GM20431 (cell line): ENCODE results near the gene L3MBTL1.

Source experiments
- in situ Hi-C: fragments of 300-500 bp; cut with MseI, MboI; formaldehyde crosslinking; loops from one replicate; pipeline ENCODE4 v1.15.0; 2020; ENCODE audit warnings: low sequenced_read_pairs; ENCODE audit not compliant: unreplicated experiment

L3MBTL1 gene

GRCh38 chr20:43548273-43548880 lies 40.9 kb downstream of the L3MBTL1 start:
- in situ Hi-C loops, result loop anchor here (10.0 to 25.0 kb wide), 2 partner anchors 146 to 539 kb away; no protein-coding TSS in a partner anchor

DNA sequence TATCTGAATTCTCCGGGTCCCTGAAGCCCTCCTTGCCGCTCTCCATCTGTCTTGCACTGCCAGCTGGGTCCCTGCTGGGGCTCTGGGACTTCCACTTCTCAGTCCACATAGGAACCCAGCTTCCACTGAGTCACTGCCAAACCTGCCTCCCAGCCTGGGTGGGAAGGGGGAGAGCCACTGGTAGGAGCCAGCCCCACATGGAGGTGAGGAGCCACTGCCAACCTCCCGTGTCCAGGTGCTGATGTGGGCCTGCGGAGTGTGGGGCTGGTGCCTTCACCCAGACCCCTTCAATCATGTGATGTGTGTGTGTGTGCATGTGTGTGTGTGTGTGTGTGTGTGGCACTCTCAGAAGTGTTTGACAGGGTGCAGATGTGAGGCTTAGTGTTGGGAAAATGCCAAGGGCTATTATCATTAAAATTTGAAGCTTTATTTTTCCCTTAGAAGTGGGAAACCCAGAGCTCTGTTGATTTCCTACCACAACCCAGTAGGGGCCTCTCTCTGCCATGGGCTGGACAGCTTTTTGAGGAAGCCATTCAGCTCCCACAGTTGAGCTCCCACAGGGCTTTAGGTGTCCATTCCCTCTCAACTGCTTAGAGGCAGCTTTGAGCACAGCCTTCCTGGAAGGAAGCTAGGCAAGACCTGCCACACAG lies 42.0 kb downstream of the L3MBTL1 start:
- in situ Hi-C loops, result loop anchor here (10.0 to 25.0 kb wide), 2 partner anchors 145 to 538 kb away; no protein-coding TSS in a partner anchor

DNA sequence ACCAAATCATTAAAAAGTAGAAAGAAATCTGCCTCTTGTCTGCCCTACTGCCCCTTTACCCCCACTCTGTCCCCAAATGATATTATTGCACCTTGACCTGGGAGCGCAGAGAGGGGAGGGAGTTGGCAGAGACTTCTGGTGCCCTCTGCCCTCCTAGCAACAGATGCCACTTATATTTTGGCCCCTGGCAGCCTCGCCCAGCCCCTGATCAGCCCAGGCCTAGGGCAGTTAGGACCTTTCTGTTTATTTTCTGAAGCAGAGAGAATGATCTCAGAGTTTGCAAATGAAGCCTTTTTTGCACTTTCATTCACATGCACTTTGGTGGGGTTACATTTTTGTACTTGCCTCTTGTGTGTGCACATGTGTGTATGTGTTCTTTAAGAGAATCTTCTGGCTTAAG lies 43.0 kb downstream of the L3MBTL1 start:
- in situ Hi-C loops, result no loop called here

DNA sequence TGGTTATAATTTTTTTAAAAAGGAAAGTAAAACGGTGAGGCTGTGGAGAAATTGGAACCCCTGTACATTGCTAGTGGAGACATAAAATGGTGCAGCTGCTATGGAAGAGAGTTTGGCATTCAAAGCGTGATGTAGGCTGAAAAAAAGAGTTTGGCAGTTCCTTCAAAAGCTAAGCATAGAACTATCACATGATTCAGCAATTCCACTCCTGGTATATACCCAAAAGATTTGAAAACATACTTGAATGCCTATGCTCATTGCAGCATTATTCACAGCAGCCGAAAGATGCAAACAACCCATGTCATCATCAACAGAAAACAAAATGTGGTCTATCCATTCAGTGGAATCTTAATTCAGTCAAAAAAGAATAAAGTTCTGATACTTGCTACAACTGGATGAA lies 46.9 kb downstream of the L3MBTL1 start:
- in situ Hi-C loops, result no loop called here

- in situ Hi-C loops, result no loop called here
Measured at GRCh38 chr20:43558412-43559146, 51.1 kb downstream of the L3MBTL1 start, which contains the start of gene SGK2. SGK2 (plus strand) TSS chr20:43559027; CDS start chr20:43566496, 7,469 bp downstream.

DNA sequence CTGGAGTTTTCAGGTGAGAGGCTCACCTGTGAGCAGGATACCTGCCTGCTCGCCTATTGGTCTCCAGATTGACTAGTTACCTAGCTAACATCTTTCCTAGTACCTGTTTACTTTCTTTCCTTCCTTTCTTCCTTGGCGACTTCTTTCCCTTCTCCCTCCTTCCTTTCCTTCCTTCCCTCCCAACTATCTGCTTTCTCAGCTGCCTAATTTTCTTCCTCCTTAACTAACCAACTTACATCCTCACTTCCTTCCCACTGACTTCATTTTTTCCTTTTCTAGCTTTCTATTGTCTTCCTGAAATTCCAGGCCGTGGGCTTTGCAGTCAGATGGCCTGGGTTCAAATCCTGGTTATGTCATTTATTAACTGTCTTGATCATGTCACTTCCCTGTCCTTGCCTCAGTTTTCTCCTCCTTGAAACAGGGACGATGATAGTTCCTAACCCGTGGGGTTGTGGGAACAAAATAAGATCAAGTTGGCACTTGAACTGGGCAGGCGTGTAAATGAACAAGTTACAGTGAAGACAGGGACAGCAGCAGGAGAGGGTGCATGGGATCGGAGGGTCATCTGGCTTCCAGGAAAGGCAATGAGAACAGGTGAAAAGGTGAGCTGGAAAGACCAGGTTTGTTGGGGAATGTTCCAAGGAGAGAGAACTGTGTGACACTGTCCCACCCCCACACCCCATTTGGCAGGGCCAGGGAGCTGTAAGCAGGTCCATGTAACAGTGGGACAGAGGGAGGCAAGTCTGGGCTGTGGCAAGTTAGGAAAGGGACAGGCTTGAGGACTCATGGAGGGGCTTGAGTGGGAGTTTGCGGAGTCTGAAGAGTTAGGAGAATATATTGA lies 51.9 kb downstream of the L3MBTL1 start:
- in situ Hi-C loops, result no loop called here

- in situ Hi-C loops, result no loop called here
Measured at GRCh38 chr20:43560974-43561373, 53.5 kb downstream of the L3MBTL1 start.

- in situ Hi-C loops, result no loop called here
Measured at GRCh38 chr20:43563429-43563828, 55.9 kb downstream of the L3MBTL1 start.

DNA sequence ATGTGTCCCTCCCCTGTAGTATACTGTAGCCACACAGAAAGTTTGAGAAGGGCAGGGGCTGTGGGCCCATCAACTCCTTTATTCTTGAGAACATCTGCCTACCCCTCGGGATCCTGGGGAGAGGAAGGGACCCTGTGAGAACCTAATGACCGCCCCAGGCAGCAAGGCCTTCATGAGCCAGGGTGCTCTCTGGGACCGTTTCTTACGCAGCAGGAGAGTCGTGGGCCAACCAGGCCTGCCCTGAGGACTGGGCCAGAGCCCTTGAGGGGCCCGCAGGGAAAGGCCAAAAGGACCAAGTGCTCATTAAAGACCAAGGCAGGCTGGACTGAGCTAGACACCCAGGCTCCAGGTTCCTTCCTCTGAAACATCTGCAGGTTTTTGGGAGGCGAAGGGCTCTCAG lies 56.5 kb downstream of the L3MBTL1 start:
- in situ Hi-C loops, result no loop called here

GRCh38 chr20:43564455-43564854 lies 57.0 kb downstream of the L3MBTL1 start:
- in situ Hi-C loops, result no loop called here

DNA sequence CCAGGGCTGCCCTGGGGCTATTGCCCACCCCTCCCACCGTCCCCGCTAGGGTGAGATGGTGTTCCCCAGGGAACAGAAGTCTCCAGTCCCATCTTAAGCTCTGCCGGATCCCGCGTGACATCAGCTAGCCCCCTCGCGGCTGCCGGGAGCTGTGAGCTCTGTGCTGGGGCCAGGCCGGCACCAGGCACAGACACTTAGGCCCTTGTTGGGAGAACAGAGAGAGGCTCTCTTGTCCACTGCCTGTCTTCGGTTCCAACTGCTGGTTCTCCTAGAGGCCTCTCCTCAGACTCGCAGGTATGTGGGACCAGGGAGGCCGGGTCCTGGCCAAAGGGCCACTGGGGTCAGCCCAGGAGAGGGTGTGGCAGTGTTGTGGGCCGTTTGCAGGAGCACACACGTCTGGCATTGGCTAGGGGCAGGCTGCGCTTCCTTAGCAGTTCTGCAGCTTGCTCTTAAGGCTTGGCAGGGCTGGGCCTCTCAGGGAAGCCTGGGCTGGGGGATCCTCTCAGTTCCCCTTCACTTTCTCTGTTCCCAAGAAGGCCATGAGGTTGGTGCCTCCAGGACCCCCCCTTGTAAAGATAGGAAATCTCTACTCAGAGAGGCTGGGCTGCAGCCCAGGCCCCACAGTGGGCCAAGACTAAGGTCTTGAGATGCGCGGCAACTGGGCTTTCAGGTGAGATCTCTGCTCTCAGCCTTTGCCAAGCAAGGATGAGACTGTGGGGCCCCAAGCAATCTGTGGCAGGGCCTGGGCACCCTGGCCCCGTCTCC lies 57.7 kb downstream of the L3MBTL1 start:
- in situ Hi-C loops, result no loop called here

DNA sequence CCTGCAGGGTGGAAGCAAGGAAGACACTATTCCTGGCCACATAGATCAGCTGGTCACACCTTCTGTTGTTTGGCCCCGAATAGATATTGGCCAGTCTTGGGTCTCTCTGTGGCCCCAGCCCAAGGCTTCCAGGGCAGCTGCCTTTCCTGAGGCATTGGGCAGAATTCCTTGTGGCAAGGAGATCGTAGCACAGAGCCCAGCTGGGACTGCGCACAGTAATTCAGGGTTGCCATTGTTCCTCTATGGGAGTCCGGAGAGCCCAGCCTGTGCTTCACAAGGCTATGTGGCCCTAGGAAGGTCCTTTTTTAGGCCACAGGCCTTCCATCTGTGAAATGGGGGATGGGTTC lies 58.2 kb downstream of the L3MBTL1 start:
- in situ Hi-C loops, result no loop called here

- in situ Hi-C loops, result no loop called here
Measured at GRCh38 chr20:43567477-43567876, 60.0 kb downstream of the L3MBTL1 start.

GRCh38 chr20:43568706-43569105 lies 61.2 kb downstream of the L3MBTL1 start:
- in situ Hi-C loops, result no loop called here

GRCh38 chr20:43569282-43569681 lies 61.8 kb downstream of the L3MBTL1 start:
- in situ Hi-C loops, result no loop called here

GRCh38 chr20:43570496-43570895 lies 63.0 kb downstream of the L3MBTL1 start:
- in situ Hi-C loops, result no loop called here

DNA sequence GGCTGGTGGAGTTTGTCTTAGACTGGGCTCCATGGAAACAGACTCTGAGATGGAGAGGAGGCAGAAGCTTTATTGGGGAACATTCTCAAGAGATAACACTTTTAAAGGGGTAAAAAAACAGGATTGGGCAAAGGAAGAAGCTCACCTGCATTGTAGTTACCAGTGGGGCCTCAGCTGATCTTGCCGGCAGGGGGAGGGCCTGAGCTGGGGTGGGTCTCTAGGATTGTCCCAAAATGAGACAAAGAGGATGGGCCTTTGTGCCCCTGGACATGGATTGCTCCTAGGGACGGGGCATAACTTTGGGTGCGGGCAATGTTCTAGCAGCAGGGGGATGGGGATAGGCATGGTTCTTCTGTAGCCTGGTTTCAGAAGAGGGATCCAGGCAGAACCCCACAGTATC lies 63.8 kb downstream of the L3MBTL1 start:
- in situ Hi-C loops, result no loop called here

DNA sequence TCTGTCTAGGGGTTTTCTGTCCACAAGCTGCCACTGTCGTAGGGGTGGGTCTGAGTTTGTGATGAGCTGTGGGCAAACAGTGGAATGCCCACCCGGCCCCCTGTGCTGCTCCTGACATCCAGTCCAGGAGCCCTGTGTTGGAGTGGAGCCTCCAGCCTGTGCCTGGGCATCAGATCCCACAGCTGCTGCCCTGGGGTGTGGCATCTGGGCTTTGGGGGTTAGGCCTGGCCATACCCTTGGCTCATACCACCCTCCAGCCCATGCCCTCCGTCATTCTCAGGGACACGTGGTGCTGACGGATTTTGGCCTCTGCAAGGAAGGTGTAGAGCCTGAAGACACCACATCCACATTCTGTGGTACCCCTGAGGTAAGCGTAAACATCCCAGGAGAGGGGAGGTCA lies 64.3 kb downstream of the L3MBTL1 start:
- in situ Hi-C loops, result no loop called here

DNA sequence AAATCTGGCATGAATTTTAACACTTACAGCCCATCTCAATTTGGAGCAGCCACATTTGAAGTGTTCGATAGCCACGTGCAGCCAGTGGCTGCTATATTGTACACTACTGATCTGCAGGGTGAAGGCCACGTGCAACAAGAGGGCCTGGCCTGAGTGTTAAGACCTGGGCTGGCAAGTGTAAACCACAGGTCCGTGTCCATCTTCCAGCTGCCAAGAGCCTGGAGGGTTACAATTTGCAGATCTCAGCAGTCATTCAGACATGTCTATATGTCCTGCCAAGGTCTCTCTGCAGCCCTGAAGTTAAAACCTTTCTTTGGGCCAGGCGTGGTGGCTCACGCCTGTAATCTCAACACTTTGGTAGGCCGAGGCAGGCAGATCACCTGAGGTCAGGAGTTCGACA lies 65.4 kb downstream of the L3MBTL1 start:
- in situ Hi-C loops, result no loop called here

- in situ Hi-C loops, result no loop called here
Measured at GRCh38 chr20:43576108-43576507, 68.6 kb downstream of the L3MBTL1 start.
